ENCODE measurements around the gene GDPD5. TPM values are rescaled to one million over a fixed set of nuclear protein-coding genes. Genes with fewer than 3 reads are reported as not detected.

The GDPD5 gene
- total RNA-seq, 1 experiment from 2014 or later, result 7.8 TPM

DNA sequence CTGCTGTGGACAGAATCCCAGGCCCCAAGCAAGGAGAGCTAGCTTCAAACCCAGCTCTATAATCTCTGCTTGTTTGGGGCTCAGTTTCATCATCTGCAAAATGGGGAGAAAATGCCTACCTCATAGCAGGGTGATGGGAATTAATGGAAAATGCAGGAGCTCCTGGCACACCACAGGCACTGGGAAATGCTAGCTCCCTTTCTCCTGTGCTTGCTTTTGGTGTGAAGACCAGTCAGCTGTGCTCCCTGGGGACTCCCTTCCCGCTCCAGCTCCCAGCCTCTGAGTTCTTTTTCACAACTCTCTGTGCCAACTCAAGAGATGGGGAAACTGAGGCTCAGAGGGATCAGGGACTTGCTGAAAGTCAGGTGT, 28.1 kb upstream of the GDPD5 start:
- no peak overlapping the region for H4K8ac ChIP-seq (replicated peaks; ENCODE audit: insufficient read length, low read depth, low read length)
- TF ChIP-seq, protein P1, sequence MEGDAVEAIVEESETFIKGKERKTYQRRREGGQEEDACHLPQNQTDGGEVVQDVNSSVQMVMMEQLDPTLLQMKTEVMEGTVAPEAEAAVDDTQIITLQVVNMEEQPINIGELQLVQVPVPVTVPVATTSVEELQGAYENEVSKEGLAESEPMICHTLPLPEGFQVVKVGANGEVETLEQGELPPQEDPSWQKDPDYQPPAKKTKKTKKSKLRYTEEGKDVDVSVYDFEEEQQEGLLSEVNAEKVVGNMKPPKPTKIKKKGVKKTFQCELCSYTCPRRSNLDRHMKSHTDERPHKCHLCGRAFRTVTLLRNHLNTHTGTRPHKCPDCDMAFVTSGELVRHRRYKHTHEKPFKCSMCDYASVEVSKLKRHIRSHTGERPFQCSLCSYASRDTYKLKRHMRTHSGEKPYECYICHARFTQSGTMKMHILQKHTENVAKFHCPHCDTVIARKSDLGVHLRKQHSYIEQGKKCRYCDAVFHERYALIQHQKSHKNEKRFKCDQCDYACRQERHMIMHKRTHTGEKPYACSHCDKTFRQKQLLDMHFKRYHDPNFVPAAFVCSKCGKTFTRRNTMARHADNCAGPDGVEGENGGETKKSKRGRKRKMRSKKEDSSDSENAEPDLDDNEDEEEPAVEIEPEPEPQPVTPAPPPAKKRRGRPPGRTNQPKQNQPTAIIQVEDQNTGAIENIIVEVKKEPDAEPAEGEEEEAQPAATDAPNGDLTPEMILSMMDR (conservative IDR thresholded peaks at IDR 0.05), result no peak
- H3K56ac ChIP-seq (ENCODE audit: insufficient read length, low read depth, low read length), result no peak overlapping the region
- no CpG with 5 or more reads among the region's 1 CpG for WGBS (ENCODE audit: extremely low coverage, insufficient read length, low lambda C conversion rate)
- peak overlapping the region; percentile 27 for H3K18ac ChIP-seq (ENCODE audit: insufficient read length, low read depth, low read length)
- H3K4me1 ChIP-seq (ENCODE audit: insufficient read depth, low read length), result no peaks in the 10 kb centered on the region; the same call in 1 of the 2 replicates
- Mint-ChIP-seq H3K9me3 (peaks cover 0 to 3% of the 10 kb centered on the region in 2 experiments; a peak in 2 of 5 replicates), H3K4me3 (no peak overlapping the region), H3K27ac (peak overlapping the region; percentile 93 to 97 (median 94); a peak in 5 of 7 replicates), H3K36me3 (ENCODE audit: insufficient read depth in 1 of 3, low read depth in 3 of 3) (peaks cover 0 to 4% (median 0%) of the 10 kb centered on the region in 3 experiments; a peak in 1 of 7 replicates), H3K4me1 (peaks cover 14 to 44% of the 10 kb centered on the region in 2 experiments), H3K27me3 (ENCODE audit: low read depth) (peaks cover 5% of the 10 kb centered on the region)
- no peak overlapping the region for H3K4me2 ChIP-seq (ENCODE audit: insufficient read depth, insufficient read length, low read length)
- no peak overlapping the region for H4K5ac ChIP-seq (ENCODE audit: insufficient read length, low read depth, low read length)
- no peak overlapping the region for H2AFZ ChIP-seq (ENCODE audit: low read length)
- H3K9ac ChIP-seq (ENCODE audit: extremely low read depth, insufficient read length, low read length), result no peak overlapping the region
- H3T11ph ChIP-seq (ENCODE audit: low read length), result no peak overlapping the region
- no peak for DNase-seq
- no peak overlapping the region; the same call in 1 of the 2 replicates for H3K4ac ChIP-seq (ENCODE audit: low read depth, low read length)
- no peak overlapping the region for H3K23ac ChIP-seq (ENCODE audit: insufficient read length, low read depth, low read length)
- H2BK5ac ChIP-seq (ENCODE audit: insufficient read length, low read length), result no peak overlapping the region
- no peaks in the 10 kb centered on the region for H3K79me1 ChIP-seq (ENCODE audit: insufficient read depth, low read depth, low read length, poor library complexity, severe bottlenecking)
- H3K79me2 ChIP-seq (ENCODE audit: insufficient read depth, low read length), result no peaks in the 10 kb centered on the region
- no peak overlapping the region for H2BK120ac ChIP-seq (ENCODE audit: low read depth, low read length, poor library complexity, severe bottlenecking)
- no peak overlapping the region for H3K27ac ChIP-seq (ENCODE audit: insufficient read length, low read depth, low read length)
- no peak overlapping the region for H4K91ac ChIP-seq (ENCODE audit: insufficient read length, low read depth, low read length)
- no peaks in the 10 kb centered on the region for H4K20me1 ChIP-seq (ENCODE audit: control insufficient read depth, insufficient read depth, insufficient read length)
- H2AK5ac ChIP-seq (ENCODE audit: insufficient read length, low read length), result no peak overlapping the region
- H3K23me2 ChIP-seq (ENCODE audit: insufficient read length, low read depth, low read length, poor library complexity, severe bottlenecking), result no peaks in the 10 kb centered on the region
- no peak overlapping the region for H3K14ac ChIP-seq (ENCODE audit: insufficient read depth, low read length)
- H2BK15ac ChIP-seq (ENCODE audit: low read depth, low read length), result no peak overlapping the region
- no peak overlapping the region for H2BK20ac ChIP-seq (ENCODE audit: low read depth, low read length, poor library complexity, severe bottlenecking)
- no peak overlapping the region for H2BK12ac ChIP-seq (ENCODE audit: insufficient read length, low read depth, low read length)
- no peaks in the 10 kb centered on the region for H3K9me3 ChIP-seq (ENCODE audit: control insufficient read depth, low read depth, low read length)
- H3K27me3 ChIP-seq (ENCODE audit: insufficient read depth, low read length), result no peaks in the 10 kb centered on the region
